CD14-positive monocyte (primary cell): ENCODE measurements around the gene EYA4. TPM values are rescaled to one million over a fixed set of nuclear protein-coding genes. Genes with fewer than 3 reads are reported as not detected.

Source experiments
- DNase-seq, 3 donors: peaks; one replicate each; pipeline ENCODE4 v3.0.0-alpha.2; 2011 to 2022
- H2AFZ ChIP-seq: 2 replicates; pipeline ENCODE4 v1.6.0; 2012; ENCODE audit warnings: mild to moderate bottlenecking, low read depth, low read length, inconsistent platforms; ENCODE audit not compliant: insufficient read depth, poor library complexity, severe bottlenecking
- H3K27ac ChIP-seq, 2 donors: 1 replicate in 1 of 2; 2 replicates in 1 of 2; pipeline ENCODE4 v1.5.1; 2012 to 2013; ENCODE audit warnings: low read length in 2 of 2, control low read depth in 1 of 2, inconsistent platforms in 1 of 2, low read depth in 1 of 2, mild to moderate bottlenecking in 1 of 2
- H3K27me3 ChIP-seq, 2 donors: one replicate each; pipeline versions ENCODE4 v1.6.0 to v1.6.1; 2011 to 2013; ENCODE audit warnings: low read length in 2 of 2; ENCODE audit not compliant: control insufficient read depth in 2 of 2, insufficient read depth in 2 of 2
- H3K36me3 ChIP-seq, 2 donors: replicated peaks in 1 of 2; 1 replicate in 1 of 2; 2 replicates in 1 of 2; pipeline versions ENCODE4 v1.5.1 to v1.6.1; 2012 to 2013; ENCODE audit warnings: low read length in 2 of 2, control low read depth in 1 of 2, inconsistent platforms in 1 of 2, mild to moderate bottlenecking in 1 of 2; ENCODE audit not compliant: insufficient read depth in 2 of 2, control insufficient read depth in 1 of 2
- H3K4me1 ChIP-seq, 2 donors: 1 replicate in 1 of 2; 2 replicates in 1 of 2; pipeline versions ENCODE4 v1.5.1 to v1.6.1; 2012 to 2013; ENCODE audit warnings: low read length in 2 of 2, control low read depth in 1 of 2, inconsistent platforms in 1 of 2, mild to moderate bottlenecking in 1 of 2, moderate library complexity in 1 of 2; ENCODE audit not compliant: insufficient read depth in 2 of 2, control insufficient read depth in 1 of 2
- H3K4me2 ChIP-seq: replicated peaks from 2 replicates; pipeline ENCODE3; 2012; ENCODE audit warnings: low read length, moderate library complexity, mild to moderate bottlenecking; ENCODE audit not compliant: poor library complexity, severe bottlenecking; ENCODE audit errors: extremely low read depth
- H3K4me3 ChIP-seq, 3 experiments: fragments of 200-600 bp in 1 of 3; sonication (generic) in 1 of 3; replicated peaks in 1 of 3; 1 replicate in 2 of 3; 2 replicates in 1 of 3; pipeline ENCODE4 v1.5.1; 2011 to 2013; ENCODE audit warnings: low read length in 3 of 3, mild to moderate bottlenecking in 3 of 3, control low read depth in 2 of 3, low read depth in 2 of 3, inconsistent platforms in 1 of 3, moderate library complexity in 1 of 3
- H3K79me2 ChIP-seq: 2 replicates; pipeline ENCODE4 v1.6.0; 2012; ENCODE audit warnings: mild to moderate bottlenecking, control low read depth, inconsistent platforms, low read length, moderate library complexity; ENCODE audit not compliant: insufficient read depth
- H3K9ac ChIP-seq: 2 replicates; pipeline ENCODE4 v1.6.0; 2017; ENCODE audit warnings: low read length, mild to moderate bottlenecking; ENCODE audit not compliant: insufficient read depth, poor library complexity, severe bottlenecking
- H3K9me3 ChIP-seq, 2 donors: replicated peaks in 1 of 2; 1 replicate in 1 of 2; 2 replicates in 1 of 2; pipeline versions ENCODE4 v1.5.1 to v1.6.1; 2012 to 2013; ENCODE audit warnings: low read length in 2 of 2, control low read depth in 1 of 2; ENCODE audit not compliant: control insufficient read depth in 1 of 2, insufficient read depth in 1 of 2
- H4K20me1 ChIP-seq: 2 replicates; pipeline ENCODE4 v1.6.0; 2012; ENCODE audit warnings: mild to moderate bottlenecking, low read length, control low read depth, moderate library complexity; ENCODE audit not compliant: insufficient read depth
- H3K27ac Mint-ChIP-seq, 7 donors: one replicate each; pipeline ENCODE4 v1.8.0; 2020; ENCODE audit warnings: mild to moderate bottlenecking in 7 of 7, mixed read lengths in 7 of 7, moderate library complexity in 6 of 7, inconsistent platforms in 2 of 7
- H3K27me3 Mint-ChIP-seq, 3 donors: one replicate each; pipeline ENCODE4 v1.8.0; 2021 to 2022; ENCODE audit warnings: low read depth in 3 of 3, mild to moderate bottlenecking in 3 of 3, mixed read lengths in 3 of 3, moderate library complexity in 3 of 3, inconsistent platforms in 1 of 3
- H3K36me3 Mint-ChIP-seq, 2 donors: one replicate each; pipeline ENCODE4 v1.8.0; 2020; ENCODE audit warnings: mixed read lengths in 2 of 2, inconsistent platforms in 1 of 2, mild to moderate bottlenecking in 1 of 2
- H3K4me1 Mint-ChIP-seq: one replicate; pipeline ENCODE4 v1.8.0; 2020; ENCODE audit warnings: mild to moderate bottlenecking, mixed read lengths
- H3K4me3 Mint-ChIP-seq, 2 donors: one replicate each; pipeline ENCODE4 v1.8.0; 2020; ENCODE audit warnings: mild to moderate bottlenecking in 2 of 2, mixed read lengths in 2 of 2, moderate library complexity in 1 of 2
- H3K9me3 Mint-ChIP-seq, 7 donors: one replicate each; pipeline ENCODE4 v1.8.0; 2020 to 2022; ENCODE audit warnings: mixed read lengths in 7 of 7, mild to moderate bottlenecking in 6 of 7, moderate library complexity in 6 of 7, inconsistent platforms in 2 of 7
- CTCF ChIP-seq: fragments of 200-600 bp; IDR thresholded peaks from one replicate; pipeline ENCODE4 v1.8.0; 2022; ENCODE audit warnings: antibody characterized with exemption, mild to moderate bottlenecking
- WGBS: methylation state at CpG from one replicate; pipeline ENCODE4 v1.1.5; 2013; ENCODE audit warnings: missing lambda C conversion rate; ENCODE audit not compliant: insufficient coverage; 5-methylcytosine and 5-hydroxymethylcytosine counted together
- intact Hi-C, 2 donors: fragments of 100-400 bp; cut with micrococcal nuclease; formaldehyde crosslinking; loops; one replicate each; pipeline versions ENCODE4 v1.15.0 to v1.15.1; 2023
- polyA plus RNA-seq, 3 donors: library from polyadenylated mRNA; depleted of rRNA in 1 of 3; unstranded in 2 of 3; stranded (reverse) in 1 of 3; fragments of 300-500 nt in 2 of 3; fragments of >200 nt in 1 of 3; fragmentation: Illumina TruSeq in 2 of 3; gene quantifications; 1 replicate in 2 of 3; 2 replicates in 1 of 3; pipeline ENCODE4 v1.2.3, GENCODE V29; 2012 to 2021

Gene EYA4
- polyA plus RNA-seq, 3 donors = not detected

- Mint-ChIP-seq H3K9me3 (peaks cover 0 to 3% (median 0%) of the 10 kb centered on the region in 7 donors), H3K27me3 (peaks cover 0 to 3% (median 0%) of the 10 kb centered on the region in 3 donors), H3K4me1 (no peaks in the 10 kb centered on the region), H3K36me3 (no peaks in the 10 kb centered on the region), H3K27ac (no peak overlapping the region), H3K4me3 (no peak overlapping the region)
- Histone ChIP-seq H3K27ac (no peak overlapping the region), H3K36me3 (no peaks in the 10 kb centered on the region), H3K4me2 (no peak overlapping the region), H3K9ac (no peak overlapping the region), H4K20me1 (no peaks in the 10 kb centered on the region), H3K9me3 (no peaks in the 10 kb centered on the region), H2AFZ (no peak overlapping the region), H3K27me3 (no peaks in the 10 kb centered on the region), H3K4me1 (no peaks in the 10 kb centered on the region), H3K4me3 (no peak overlapping the region), H3K79me2 (no peaks in the 10 kb centered on the region)
- no peak for TF ChIP-seq CTCF
- intact Hi-C loops = no loop called here
- no peak for DNase-seq
Observed at GRCh38 chr6:133227344-133227743, 13.8 kb upstream of the EYA4 start.

- H3K4me1 ChIP-seq = no peaks in the 10 kb centered on the region
- Mint-ChIP-seq H3K9me3 (peaks cover 0 to 3% (median 0%) of the 10 kb centered on the region in 7 donors), H3K4me1 (no peaks in the 10 kb centered on the region), H3K36me3 (no peaks in the 10 kb centered on the region), H3K27me3 (peaks cover 0 to 3% (median 1%) of the 10 kb centered on the region in 3 donors), H3K27ac (no peak overlapping the region), H3K4me3 (no peak overlapping the region)
- WGBS = no CpG with 5 or more reads among the region's 1 CpG
- intact Hi-C loops = no loop called here
- H3K27ac ChIP-seq = no peak overlapping the region
- peaks cover 0 to 3% of the 10 kb centered on the region in 2 donors for H3K9me3 ChIP-seq
- no peaks in the 10 kb centered on the region for H3K79me2 ChIP-seq
- H2AFZ ChIP-seq = no peak overlapping the region
- no peak for TF ChIP-seq CTCF
- no peaks in the 10 kb centered on the region for H3K36me3 ChIP-seq
- no peak overlapping the region for H3K4me2 ChIP-seq
- no peak overlapping the region for H3K4me3 ChIP-seq
- no peak overlapping the region for H3K9ac ChIP-seq
- no peaks in the 10 kb centered on the region for H3K27me3 ChIP-seq
- no peak for DNase-seq
- no peaks in the 10 kb centered on the region for H4K20me1 ChIP-seq
Observed at GRCh38 chr6:133230052-133230451, 11.1 kb upstream of the EYA4 start.
